ENCODE results near the gene ATP6V0A1. TPM values are rescaled to one million over a fixed set of nuclear protein-coding genes. Genes with fewer than 3 reads are reported as not detected.

ATP6V0A1 gene
- total and polyA plus RNA-seq, 2 experiments from 2014 or later = 23.9 to 42.3 TPM

DNA sequence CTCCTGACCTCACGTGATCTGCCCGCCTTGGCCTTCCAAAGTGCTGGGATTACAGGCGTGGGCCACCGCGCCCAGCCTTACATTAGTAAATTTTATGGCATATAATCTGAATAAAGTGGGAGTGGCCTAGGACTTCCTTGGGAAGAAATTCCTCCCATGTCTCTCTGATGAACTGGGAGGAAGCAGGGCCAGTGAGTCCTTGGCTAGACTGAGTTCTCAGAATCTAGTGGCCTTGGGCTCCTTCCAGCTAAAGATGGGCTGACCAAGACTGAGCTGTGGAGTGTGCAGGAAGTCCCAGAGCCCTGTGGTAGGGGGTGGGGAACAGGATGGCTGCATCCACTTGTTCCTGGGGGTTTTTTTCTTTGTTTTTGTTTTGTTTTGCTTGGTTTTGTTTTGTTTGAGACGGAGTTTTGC, 67.4 kb downstream of the ATP6V0A1 start:
- Mint-ChIP-seq H3K9me3 (no peaks in the 10 kb centered on the region; the same call in 2 of the 3 replicates), H3K4me1 (peaks cover 9% of the 10 kb centered on the region), H3K27ac (no peak overlapping the region), H3K36me3 (ENCODE audit: low read depth) (peaks cover 18% of the 10 kb centered on the region), H3K4me3 (no peak overlapping the region), H3K27me3 (ENCODE audit: insufficient read depth, low read depth, poor library complexity) (peaks cover 13% of the 10 kb centered on the region)
- ATAC-seq = no peak
- H4K20me1 ChIP-seq (replicated peaks; ENCODE audit: insufficient read depth) = no peaks in the 10 kb centered on the region; the same call in 1 of the 2 replicates
- no peaks in the 10 kb centered on the region for H3K79me2 ChIP-seq (replicated peaks; ENCODE audit: insufficient read depth)
- TF ChIP-seq EZH2 (IDR thresholded peaks at IDR 0.05; ENCODE audit: low read depth, unreplicated experiment) (no peak), NANOG (IDR thresholded peaks at IDR 0.05; ENCODE audit: borderline replicate concordance) (no peak), STAT1 (IDR thresholded peaks at IDR 0.05; ENCODE audit: unreplicated experiment) (no peak), JUNB (IDR thresholded peaks at IDR 0.05; ENCODE audit: unreplicated experiment) (no peak), CREB1 (CRISPR knock-in tag; IDR thresholded peaks at IDR 0.05; ENCODE audit: low read depth) (no peak), EZH2phosphoT487 (IDR thresholded peaks at IDR 0.05; ENCODE audit: unreplicated experiment) (no peak), ZNF114 (CRISPR knock-in tag; IDR thresholded peaks at IDR 0.05) (no peak), POLR2AphosphoS5 (IDR thresholded peaks at IDR 0.05; ENCODE audit: low read depth) (no peak), ZNF331 (CRISPR knock-in tag; IDR thresholded peaks at IDR 0.05; ENCODE audit: low read depth) (no peak)
- TF ChIP-seq, protein P1, sequence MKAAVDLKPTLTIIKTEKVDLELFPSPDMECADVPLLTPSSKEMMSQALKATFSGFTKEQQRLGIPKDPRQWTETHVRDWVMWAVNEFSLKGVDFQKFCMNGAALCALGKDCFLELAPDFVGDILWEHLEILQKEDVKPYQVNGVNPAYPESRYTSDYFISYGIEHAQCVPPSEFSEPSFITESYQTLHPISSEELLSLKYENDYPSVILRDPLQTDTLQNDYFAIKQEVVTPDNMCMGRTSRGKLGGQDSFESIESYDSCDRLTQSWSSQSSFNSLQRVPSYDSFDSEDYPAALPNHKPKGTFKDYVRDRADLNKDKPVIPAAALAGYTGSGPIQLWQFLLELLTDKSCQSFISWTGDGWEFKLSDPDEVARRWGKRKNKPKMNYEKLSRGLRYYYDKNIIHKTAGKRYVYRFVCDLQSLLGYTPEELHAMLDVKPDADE (IDR thresholded peaks at IDR 0.05) = no peak
- TF ChIP-seq, protein P2, sequence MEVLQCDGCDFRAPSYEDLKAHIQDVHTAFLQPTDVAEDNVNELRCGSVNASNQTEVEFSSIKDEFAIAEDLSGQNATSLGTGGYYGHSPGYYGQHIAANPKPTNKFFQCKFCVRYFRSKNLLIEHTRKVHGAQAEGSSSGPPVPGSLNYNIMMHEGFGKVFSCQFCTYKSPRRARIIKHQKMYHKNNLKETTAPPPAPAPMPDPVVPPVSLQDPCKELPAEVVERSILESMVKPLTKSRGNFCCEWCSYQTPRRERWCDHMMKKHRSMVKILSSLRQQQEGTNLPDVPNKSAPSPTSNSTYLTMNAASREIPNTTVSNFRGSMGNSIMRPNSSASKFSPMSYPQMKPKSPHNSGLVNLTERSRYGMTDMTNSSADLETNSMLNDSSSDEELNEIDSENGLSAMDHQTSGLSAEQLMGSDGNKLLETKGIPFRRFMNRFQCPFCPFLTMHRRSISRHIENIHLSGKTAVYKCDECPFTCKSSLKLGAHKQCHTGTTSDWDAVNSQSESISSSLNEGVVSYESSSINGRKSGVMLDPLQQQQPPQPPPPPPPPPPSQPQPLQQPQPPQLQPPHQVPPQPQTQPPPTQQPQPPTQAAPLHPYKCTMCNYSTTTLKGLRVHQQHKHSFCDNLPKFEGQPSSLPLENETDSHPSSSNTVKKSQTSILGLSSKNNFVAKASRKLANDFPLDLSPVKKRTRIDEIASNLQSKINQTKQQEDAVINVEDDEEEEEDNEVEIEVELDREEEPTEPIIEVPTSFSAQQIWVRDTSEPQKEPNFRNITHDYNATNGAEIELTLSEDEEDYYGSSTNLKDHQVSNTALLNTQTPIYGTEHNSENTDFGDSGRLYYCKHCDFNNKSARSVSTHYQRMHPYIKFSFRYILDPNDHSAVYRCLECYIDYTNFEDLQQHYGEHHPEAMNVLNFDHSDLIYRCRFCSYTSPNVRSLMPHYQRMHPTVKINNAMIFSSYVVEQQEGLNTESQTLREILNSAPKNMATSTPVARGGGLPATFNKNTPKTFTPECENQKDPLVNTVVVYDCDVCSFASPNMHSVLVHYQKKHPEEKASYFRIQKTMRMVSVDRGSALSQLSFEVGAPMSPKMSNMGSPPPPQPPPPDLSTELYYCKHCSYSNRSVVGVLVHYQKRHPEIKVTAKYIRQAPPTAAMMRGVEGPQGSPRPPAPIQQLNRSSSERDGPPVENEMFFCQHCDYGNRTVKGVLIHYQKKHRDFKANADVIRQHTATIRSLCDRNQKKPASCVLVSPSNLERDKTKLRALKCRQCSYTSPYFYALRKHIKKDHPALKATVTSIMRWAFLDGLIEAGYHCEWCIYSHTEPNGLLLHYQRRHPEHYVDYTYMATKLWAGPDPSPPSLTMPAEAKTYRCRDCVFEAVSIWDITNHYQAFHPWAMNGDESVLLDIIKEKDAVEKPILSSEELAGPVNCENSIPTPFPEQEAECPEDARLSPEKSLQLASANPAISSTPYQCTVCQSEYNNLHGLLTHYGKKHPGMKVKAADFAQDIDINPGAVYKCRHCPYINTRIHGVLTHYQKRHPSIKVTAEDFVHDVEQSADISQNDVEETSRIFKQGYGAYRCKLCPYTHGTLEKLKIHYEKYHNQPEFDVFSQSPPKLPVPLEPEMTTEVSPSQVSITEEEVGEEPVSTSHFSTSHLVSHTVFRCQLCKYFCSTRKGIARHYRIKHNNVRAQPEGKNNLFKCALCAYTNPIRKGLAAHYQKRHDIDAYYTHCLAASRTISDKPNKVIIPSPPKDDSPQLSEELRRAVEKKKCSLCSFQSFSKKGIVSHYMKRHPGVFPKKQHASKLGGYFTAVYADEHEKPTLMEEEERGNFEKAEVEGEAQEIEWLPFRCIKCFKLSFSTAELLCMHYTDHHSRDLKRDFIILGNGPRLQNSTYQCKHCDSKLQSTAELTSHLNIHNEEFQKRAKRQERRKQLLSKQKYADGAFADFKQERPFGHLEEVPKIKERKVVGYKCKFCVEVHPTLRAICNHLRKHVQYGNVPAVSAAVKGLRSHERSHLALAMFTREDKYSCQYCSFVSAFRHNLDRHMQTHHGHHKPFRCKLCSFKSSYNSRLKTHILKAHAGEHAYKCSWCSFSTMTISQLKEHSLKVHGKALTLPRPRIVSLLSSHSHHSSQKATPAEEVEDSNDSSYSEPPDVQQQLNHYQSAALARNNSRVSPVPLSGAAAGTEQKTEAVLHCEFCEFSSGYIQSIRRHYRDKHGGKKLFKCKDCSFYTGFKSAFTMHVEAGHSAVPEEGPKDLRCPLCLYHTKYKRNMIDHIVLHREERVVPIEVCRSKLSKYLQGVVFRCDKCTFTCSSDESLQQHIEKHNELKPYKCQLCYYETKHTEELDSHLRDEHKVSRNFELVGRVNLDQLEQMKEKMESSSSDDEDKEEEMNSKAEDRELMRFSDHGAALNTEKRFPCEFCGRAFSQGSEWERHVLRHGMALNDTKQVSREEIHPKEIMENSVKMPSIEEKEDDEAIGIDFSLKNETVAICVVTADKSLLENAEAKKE (CRISPR knock-in tag; IDR thresholded peaks at IDR 0.05) = no peak
- TF ChIP-seq, protein P3, sequence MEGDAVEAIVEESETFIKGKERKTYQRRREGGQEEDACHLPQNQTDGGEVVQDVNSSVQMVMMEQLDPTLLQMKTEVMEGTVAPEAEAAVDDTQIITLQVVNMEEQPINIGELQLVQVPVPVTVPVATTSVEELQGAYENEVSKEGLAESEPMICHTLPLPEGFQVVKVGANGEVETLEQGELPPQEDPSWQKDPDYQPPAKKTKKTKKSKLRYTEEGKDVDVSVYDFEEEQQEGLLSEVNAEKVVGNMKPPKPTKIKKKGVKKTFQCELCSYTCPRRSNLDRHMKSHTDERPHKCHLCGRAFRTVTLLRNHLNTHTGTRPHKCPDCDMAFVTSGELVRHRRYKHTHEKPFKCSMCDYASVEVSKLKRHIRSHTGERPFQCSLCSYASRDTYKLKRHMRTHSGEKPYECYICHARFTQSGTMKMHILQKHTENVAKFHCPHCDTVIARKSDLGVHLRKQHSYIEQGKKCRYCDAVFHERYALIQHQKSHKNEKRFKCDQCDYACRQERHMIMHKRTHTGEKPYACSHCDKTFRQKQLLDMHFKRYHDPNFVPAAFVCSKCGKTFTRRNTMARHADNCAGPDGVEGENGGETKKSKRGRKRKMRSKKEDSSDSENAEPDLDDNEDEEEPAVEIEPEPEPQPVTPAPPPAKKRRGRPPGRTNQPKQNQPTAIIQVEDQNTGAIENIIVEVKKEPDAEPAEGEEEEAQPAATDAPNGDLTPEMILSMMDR (conservative IDR thresholded peaks at IDR 0.05; ENCODE audit: low read depth in 2 of 2) = no peak
- TF ChIP-seq, protein P4, sequence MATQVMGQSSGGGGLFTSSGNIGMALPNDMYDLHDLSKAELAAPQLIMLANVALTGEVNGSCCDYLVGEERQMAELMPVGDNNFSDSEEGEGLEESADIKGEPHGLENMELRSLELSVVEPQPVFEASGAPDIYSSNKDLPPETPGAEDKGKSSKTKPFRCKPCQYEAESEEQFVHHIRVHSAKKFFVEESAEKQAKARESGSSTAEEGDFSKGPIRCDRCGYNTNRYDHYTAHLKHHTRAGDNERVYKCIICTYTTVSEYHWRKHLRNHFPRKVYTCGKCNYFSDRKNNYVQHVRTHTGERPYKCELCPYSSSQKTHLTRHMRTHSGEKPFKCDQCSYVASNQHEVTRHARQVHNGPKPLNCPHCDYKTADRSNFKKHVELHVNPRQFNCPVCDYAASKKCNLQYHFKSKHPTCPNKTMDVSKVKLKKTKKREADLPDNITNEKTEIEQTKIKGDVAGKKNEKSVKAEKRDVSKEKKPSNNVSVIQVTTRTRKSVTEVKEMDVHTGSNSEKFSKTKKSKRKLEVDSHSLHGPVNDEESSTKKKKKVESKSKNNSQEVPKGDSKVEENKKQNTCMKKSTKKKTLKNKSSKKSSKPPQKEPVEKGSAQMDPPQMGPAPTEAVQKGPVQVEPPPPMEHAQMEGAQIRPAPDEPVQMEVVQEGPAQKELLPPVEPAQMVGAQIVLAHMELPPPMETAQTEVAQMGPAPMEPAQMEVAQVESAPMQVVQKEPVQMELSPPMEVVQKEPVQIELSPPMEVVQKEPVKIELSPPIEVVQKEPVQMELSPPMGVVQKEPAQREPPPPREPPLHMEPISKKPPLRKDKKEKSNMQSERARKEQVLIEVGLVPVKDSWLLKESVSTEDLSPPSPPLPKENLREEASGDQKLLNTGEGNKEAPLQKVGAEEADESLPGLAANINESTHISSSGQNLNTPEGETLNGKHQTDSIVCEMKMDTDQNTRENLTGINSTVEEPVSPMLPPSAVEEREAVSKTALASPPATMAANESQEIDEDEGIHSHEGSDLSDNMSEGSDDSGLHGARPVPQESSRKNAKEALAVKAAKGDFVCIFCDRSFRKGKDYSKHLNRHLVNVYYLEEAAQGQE (IDR thresholded peaks at IDR 0.05; ENCODE audit: unreplicated experiment) = no peak
- H3K4me2 ChIP-seq = no peak overlapping the region
- no peaks in the 10 kb centered on the region for H3K4me1 ChIP-seq (ENCODE audit: insufficient read depth)
- no peaks in the 10 kb centered on the region for H3K36me3 ChIP-seq (ENCODE audit: insufficient read depth)
- peaks cover 3% of the 10 kb centered on the region; the same call in 1 of the 2 replicates for H3F3A ChIP-seq (replicated peaks; ENCODE audit: low read depth)
- no peak overlapping the region for H3K4me3 ChIP-seq
- DNase-seq (ENCODE audit: low spot score) = no peak
- H2AFZ ChIP-seq = no peak overlapping the region
- no peak overlapping the region for H3K27ac ChIP-seq (ENCODE audit: low read depth)
- no peaks in the 10 kb centered on the region for H3K9me2 ChIP-seq (ENCODE audit: insufficient read depth)
- peaks cover 3% of the 10 kb centered on the region; the same call in 1 of the 2 replicates for H3K27me3 ChIP-seq (ENCODE audit: insufficient read depth)

Data from GM23338 (cell line).